B cell (primary cell): ENCODE measurements around the gene CEP128. TPM values are rescaled to one million over a fixed set of nuclear protein-coding genes. Genes with fewer than 3 reads are reported as not detected.

Experiments used
- ATAC-seq: fragments of 200-7000 bp; cut with Tn5 transposase; one replicate; pipeline ENCODE4 v1.10.0; 2021; ENCODE audit warnings: low read depth, mild to moderate bottlenecking, moderate number of reproducible peaks, moderate library complexity
- CTCF ChIA-PET: fragments of 350-600 bp; sonication (Branson Sonifier 250); formaldehyde crosslinking; loops from one replicate; lab custom pipeline; 2021; ENCODE audit warnings: antibody characterized with exemption, inconsistent platforms; lab: Charles Lee
- POLR2A ChIA-PET: fragments of 350-600 bp; sonication (Branson Sonifier 250); formaldehyde crosslinking; loops from one replicate; lab custom pipeline; 2021; ENCODE audit warnings: antibody characterized with exemption; lab: Charles Lee
- DNase-seq: peaks from one replicate; pipeline ENCODE4 v3.0.0; 2013
- H2AFZ ChIP-seq: 2 replicates; pipeline ENCODE4 v1.6.1; 2012; ENCODE audit warnings: mild to moderate bottlenecking, low read depth, low read length; ENCODE audit not compliant: insufficient read depth, poor library complexity, severe bottlenecking
- H3K27ac ChIP-seq, 2 donors: 1 replicate in 1 of 2; 2 replicates in 1 of 2; pipeline ENCODE4 v1.5.1; 2012 to 2013; ENCODE audit warnings: low read length in 2 of 2, mild to moderate bottlenecking in 2 of 2, moderate library complexity in 1 of 2
- H3K27me3 ChIP-seq, 4 experiments: fragments of 200-600 bp in 1 of 4; sonication (generic) in 1 of 4; replicated peaks in 1 of 4; 1 replicate in 2 of 4; 2 replicates in 2 of 4; pipeline versions ENCODE4 v1.6.1 to v1.7.0; 2013 to 2016; ENCODE audit warnings: low read length in 3 of 4, mild to moderate bottlenecking in 2 of 4, mixed read lengths in 1 of 4, moderate library complexity in 1 of 4; ENCODE audit not compliant: insufficient read depth in 4 of 4, control insufficient read depth in 3 of 4; ENCODE audit errors: control extremely low read depth in 1 of 4
- H3K36me3 ChIP-seq, 2 experiments: replicated peaks in 1 of 2; 1 replicate in 1 of 2; 2 replicates in 1 of 2; pipeline versions ENCODE4 v1.6.1 to v1.7.1; 2013; ENCODE audit warnings: low read length in 1 of 2; ENCODE audit not compliant: insufficient read depth in 2 of 2, control insufficient read depth in 1 of 2; ENCODE audit errors: control extremely low read depth in 1 of 2, extremely low read depth in 1 of 2
- H3K4me1 ChIP-seq, 2 donors: fragments of 200-600 bp in 1 of 2; sonication (generic) in 1 of 2; 1 replicate in 1 of 2; 2 replicates in 1 of 2; pipeline versions ENCODE4 v1.5.1 to v1.6.1; 2013 to 2017; ENCODE audit warnings: low read length in 2 of 2; ENCODE audit not compliant: control insufficient read depth in 2 of 2, insufficient read depth in 2 of 2
- H3K4me2 ChIP-seq: replicated peaks from 2 replicates; pipeline ENCODE3; 2012; ENCODE audit warnings: mild to moderate bottlenecking, low read depth, low read length; ENCODE audit not compliant: poor library complexity, severe bottlenecking
- H3K4me3 ChIP-seq, 5 experiments: fragments of 200-600 bp in 1 of 5; sonication (generic) in 1 of 5; 1 replicate in 3 of 5; 2 replicates in 2 of 5; pipeline versions ENCODE4 v1.5.1 to v1.7.0; 2011 to 2016; ENCODE audit warnings: low read length in 4 of 5, mild to moderate bottlenecking in 4 of 5, low read depth in 2 of 5, control low read depth in 1 of 5, moderate library complexity in 1 of 5; ENCODE audit not compliant: insufficient read depth in 1 of 5; ENCODE audit errors: control extremely low read depth in 1 of 5, extremely low read depth in 1 of 5
- H3K79me2 ChIP-seq: fragments of 200-600 bp; sonication (generic); one replicate; pipeline ENCODE4 v1.6.0; 2016; ENCODE audit warnings: low read length; ENCODE audit not compliant: control insufficient read depth, insufficient read depth
- H3K9ac ChIP-seq: fragments of 200-600 bp; sonication (generic); 2 replicates; pipeline ENCODE4 v1.6.1; 2017; ENCODE audit warnings: mild to moderate bottlenecking, low read length, moderate library complexity
- H3K9me3 ChIP-seq, 3 donors: one replicate each; pipeline versions ENCODE4 v1.6.1 to v1.7.1; 2013; ENCODE audit warnings: low read length in 2 of 3; ENCODE audit not compliant: control insufficient read depth in 2 of 3, insufficient read depth in 1 of 3; ENCODE audit errors: control extremely low read depth in 1 of 3
- H4K20me1 ChIP-seq: 2 replicates; pipeline ENCODE4 v1.6.0; 2012; ENCODE audit warnings: mild to moderate bottlenecking, low read length; ENCODE audit not compliant: insufficient read depth, control insufficient read depth, poor library complexity, severe bottlenecking
- H3K27ac Mint-ChIP-seq: one replicate; pipeline ENCODE4 v1.8.0; 2021; ENCODE audit warnings: mixed read lengths
- H3K27me3 Mint-ChIP-seq: one replicate; pipeline ENCODE4 v1.8.0; 2021; ENCODE audit warnings: mixed read lengths
- H3K4me1 Mint-ChIP-seq: one replicate; pipeline ENCODE4 v1.8.0; 2021; ENCODE audit warnings: mixed read lengths
- H3K4me3 Mint-ChIP-seq: one replicate; pipeline ENCODE4 v1.8.0; 2021; ENCODE audit warnings: mixed read lengths
- H3K9me3 Mint-ChIP-seq: one replicate; pipeline ENCODE4 v1.8.0; 2022; ENCODE audit warnings: mixed read lengths; ENCODE audit not compliant: insufficient read depth
- EZH2 ChIP-seq: IDR thresholded peaks from 2 replicates; pipeline ENCODE4 v1.6.1; 2012; ENCODE audit warnings: borderline replicate concordance, low read depth, mild to moderate bottlenecking, moderate library complexity, low read length; ENCODE audit not compliant: insufficient read depth, poor library complexity, severe bottlenecking
- WGBS: methylation state at CpG from one replicate; pipeline ENCODE4 v1.1.5; 2013; ENCODE audit warnings: missing lambda C conversion rate; ENCODE audit not compliant: insufficient coverage; 5-methylcytosine and 5-hydroxymethylcytosine counted together
- intact Hi-C: fragments of 100-400 bp; cut with micrococcal nuclease; formaldehyde crosslinking; loops from one replicate; pipeline ENCODE4 v1.10.0; 2022
- polyA plus RNA-seq: library from polyadenylated mRNA; depleted of rRNA; stranded (reverse); fragments of >200 nt; gene quantifications from 2 replicates; pipeline ENCODE4 v1.2.3, GENCODE V29; 2012
- total RNA-seq, 2 donors: library from RNA; stranded (reverse); fragments of 120-200 nt in 1 of 2; gene quantifications; 1 replicate in 1 of 2; 2 replicates in 1 of 2; pipeline versions ENCODE4 v1.2.3 to v1.2.4, GENCODE V29; 2013 to 2022
- TF ChIP-seq, protein P1 (sequence below): fragments of 200-600 bp; IDR thresholded peaks from one replicate; pipeline ENCODE4 v1.8.0; 2022; ENCODE audit warnings: antibody characterized with exemption, mild to moderate bottlenecking

CEP128 gene
- total and polyA plus RNA-seq, 2 donors (not counting 1 experiment from before 2014, with no cell fraction given), result 1.1 to 31.6 TPM

DNA sequence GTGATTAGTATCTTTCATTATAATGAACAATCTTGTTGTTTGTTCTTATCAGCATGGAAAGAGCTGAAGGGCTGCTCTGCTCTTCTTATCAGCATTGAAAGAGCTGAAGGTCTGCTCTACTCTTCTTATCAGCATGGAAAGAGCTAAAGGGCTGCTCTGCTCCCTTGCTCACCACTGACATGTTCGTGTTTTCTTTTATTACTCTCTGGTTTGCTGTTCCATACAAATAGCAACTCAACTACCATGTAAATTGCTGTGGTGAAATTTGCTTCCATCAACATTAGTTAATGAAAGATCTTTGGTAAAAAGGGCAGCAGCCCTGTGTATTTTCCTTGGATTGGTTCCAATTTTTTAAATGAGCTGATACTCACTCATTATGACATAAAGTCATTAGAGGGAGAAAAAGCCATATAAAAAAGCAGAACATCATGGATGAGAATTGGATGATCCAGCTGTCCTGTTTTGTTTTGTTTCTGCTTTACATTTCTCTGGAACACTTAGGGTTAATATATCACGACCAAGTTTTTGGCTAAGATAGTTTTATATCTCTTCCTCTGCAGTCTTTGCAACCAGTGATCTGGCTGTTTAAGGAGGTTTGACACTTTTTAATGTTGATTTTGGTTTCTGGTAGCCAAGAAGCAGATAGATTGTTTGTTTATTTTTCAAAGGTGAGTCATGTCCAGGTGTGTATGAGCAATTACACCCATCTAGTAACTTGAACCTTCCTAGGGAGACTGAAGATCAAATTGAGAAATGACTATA lies 356.6 kb downstream of the CEP128 start:
- no CpG with 5 or more reads among the region's 2 CpGs for WGBS
- ATAC-seq (no peak), DNase-seq (no peak)
- H3K27ac Mint-ChIP-seq, result no peak overlapping the region
- TF ChIP-seq, protein P1, sequence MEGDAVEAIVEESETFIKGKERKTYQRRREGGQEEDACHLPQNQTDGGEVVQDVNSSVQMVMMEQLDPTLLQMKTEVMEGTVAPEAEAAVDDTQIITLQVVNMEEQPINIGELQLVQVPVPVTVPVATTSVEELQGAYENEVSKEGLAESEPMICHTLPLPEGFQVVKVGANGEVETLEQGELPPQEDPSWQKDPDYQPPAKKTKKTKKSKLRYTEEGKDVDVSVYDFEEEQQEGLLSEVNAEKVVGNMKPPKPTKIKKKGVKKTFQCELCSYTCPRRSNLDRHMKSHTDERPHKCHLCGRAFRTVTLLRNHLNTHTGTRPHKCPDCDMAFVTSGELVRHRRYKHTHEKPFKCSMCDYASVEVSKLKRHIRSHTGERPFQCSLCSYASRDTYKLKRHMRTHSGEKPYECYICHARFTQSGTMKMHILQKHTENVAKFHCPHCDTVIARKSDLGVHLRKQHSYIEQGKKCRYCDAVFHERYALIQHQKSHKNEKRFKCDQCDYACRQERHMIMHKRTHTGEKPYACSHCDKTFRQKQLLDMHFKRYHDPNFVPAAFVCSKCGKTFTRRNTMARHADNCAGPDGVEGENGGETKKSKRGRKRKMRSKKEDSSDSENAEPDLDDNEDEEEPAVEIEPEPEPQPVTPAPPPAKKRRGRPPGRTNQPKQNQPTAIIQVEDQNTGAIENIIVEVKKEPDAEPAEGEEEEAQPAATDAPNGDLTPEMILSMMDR, result no peak
- TF ChIP-seq EZH2, result no peak
- CTCF ChIA-PET, result no interaction called here
- no peak overlapping the region for H3K4me3 ChIP-seq
- POLR2A ChIA-PET, result no interaction called here
- H3K4me1 ChIP-seq, result no peaks in the 10 kb centered on the region
- H4K20me1 ChIP-seq, result no peaks in the 10 kb centered on the region
- H3K4me1 Mint-ChIP-seq, result no peaks in the 10 kb centered on the region
- no peaks in the 10 kb centered on the region for H3K27me3 ChIP-seq
- no peaks in the 10 kb centered on the region for H3K36me3 ChIP-seq
- no peaks in the 10 kb centered on the region for H3K79me2 ChIP-seq
- no peak overlapping the region for H2AFZ ChIP-seq
- H3K4me3 Mint-ChIP-seq, result no peak overlapping the region
- H3K4me2 ChIP-seq, result no peak overlapping the region
- no peak overlapping the region for H3K9ac ChIP-seq
- H3K9me3 Mint-ChIP-seq, result no peaks in the 10 kb centered on the region
- H3K27ac ChIP-seq, result no peak overlapping the region
- intact Hi-C loops, result no loop called here
- H3K9me3 ChIP-seq, result no peaks in the 10 kb centered on the region
- no peaks in the 10 kb centered on the region for H3K27me3 Mint-ChIP-seq

DNA sequence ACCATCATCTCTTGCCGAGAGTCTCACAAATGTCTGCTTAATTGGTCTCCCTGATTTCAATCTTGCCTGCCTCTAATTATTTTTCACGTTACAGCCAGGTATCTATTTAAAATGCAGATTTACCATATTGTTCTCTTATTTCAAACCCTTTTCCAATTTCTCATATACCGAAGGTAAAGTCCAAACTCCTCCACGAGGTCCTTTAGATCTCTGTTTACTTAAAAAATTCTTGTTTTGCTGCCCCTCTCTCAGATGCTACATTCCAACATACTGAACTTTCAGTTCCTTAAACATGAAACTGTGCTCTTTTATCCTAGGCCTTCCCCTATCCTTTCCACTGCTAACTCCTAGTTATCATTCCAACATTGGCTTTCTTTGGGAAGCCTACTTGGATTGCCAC lies 363.9 kb downstream of the CEP128 start:
- Histone ChIP-seq H3K4me2 (no peak overlapping the region), H3K79me2 (no peaks in the 10 kb centered on the region), H3K27ac (no peak overlapping the region), H3K9me3 (no peaks in the 10 kb centered on the region), H3K27me3 (no peaks in the 10 kb centered on the region), H4K20me1 (no peaks in the 10 kb centered on the region), H2AFZ (no peak overlapping the region), H3K36me3 (no peaks in the 10 kb centered on the region), H3K9ac (no peak overlapping the region), H3K4me3 (no peak overlapping the region), H3K4me1 (no peaks in the 10 kb centered on the region)
- Mint-ChIP-seq H3K27me3 (no peaks in the 10 kb centered on the region), H3K9me3 (no peaks in the 10 kb centered on the region), H3K27ac (no peak overlapping the region), H3K4me3 (no peak overlapping the region), H3K4me1 (no peaks in the 10 kb centered on the region)
- TF ChIP-seq, protein P1, result no peak
- no peak for TF ChIP-seq EZH2
- no peak for ATAC-seq
- ChIA-PET CTCF (no interaction called here), POLR2A (no interaction called here)
- DNase-seq, result no peak
- 91% methylated on average over 4 of the region's 4 CpGs for WGBS
- intact Hi-C loops, result no loop called here
